ENCODE measurements around the gene GPR35.
"Not testable (repeated sequence)": the region's sequence is repeated elsewhere in the genome, so short reads cannot be mapped to it uniquely, and the experiment has no call there.

Gene GPR35

DNA sequence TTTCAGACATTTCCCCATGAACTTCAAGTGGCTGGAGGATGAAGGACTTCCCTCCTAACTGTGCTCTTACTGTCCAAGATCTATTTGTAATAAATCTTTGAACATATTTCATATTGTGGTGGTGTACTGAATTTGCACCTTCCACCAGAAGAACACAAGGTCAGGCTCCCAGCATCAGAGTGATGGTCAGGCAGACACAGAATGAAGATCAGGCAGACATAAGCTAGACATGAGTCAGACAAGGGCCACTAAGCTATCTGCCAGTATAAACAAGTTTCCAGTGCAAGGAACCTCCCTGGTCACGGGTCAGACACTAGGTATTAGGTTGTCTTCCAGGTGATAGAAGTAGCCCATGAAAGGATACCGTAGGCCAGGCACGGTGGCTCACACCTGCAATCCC, 37.4 kb downstream of the GPR35 start:
- DNase-seq (ENCODE audit: low read depth) = no peak

DNA sequence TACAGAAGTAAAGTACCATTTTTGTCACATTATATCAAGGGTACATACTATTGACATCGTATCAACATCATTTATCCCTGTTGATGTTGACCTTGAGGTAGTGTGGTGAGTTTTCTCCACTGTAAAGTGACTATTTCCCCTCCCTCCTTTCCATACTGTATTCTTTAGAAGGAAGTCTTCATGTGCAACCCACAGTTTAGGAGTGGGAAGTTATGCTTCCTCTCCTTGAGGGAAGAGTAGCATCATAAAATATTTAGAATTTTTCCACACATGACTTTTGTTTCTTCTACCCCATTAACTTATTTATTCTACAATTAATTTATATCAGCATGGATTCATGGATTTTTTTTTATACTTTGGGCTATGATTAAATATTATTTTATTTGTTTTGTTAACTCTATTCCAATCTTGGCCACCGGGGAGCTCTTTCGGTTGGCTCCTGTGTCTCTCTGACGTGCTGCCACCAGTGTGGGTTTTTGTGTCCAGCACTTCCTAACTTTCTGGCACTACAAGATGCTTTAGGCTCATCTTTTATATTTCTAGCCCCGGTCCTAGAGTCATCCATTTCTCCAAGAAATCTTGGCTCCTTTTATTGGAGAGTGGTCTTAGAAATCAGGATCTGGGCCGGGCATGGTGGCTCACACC, 38.4 kb downstream of the GPR35 start:
- no peak for DNase-seq (ENCODE audit: low read depth)

DNA sequence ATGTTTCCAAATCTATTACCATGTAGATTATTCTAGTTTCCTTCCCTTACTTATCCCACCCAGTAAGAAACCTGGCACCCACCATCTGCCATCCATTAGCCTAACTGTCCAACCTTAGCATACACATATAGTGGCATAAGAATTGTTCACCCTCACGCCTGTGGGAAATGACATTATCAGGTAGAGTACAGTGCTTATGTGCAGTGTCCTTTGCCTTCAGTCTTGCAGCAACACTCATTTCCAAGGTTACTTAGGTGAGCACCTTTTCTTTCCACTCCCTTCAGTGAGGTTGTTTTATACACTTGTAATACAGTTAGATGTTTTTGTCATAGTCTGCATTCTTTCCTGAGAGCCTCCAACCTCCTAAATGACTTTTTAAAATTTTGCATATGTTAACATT, 39.3 kb downstream of the GPR35 start:
- DNase-seq (ENCODE audit: low read depth) = no peak

DNA sequence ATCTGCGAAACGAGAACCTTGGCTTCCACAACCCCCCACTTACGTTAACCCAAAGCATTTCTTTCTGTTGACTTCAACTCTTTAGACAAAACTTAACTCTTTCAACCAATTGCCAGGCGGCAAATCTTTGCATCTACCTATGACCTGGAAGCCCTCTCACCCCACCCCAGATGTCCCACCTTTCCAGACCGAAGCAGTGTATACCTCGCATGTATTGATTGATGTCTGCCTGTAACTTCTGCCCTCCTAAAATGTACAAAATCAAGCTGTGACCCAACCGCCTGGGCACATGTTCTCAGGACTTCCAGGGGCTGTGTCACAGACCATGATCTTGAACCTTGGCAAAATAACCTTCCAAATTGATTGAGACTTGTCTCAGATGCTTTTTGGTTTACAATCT, 45.1 kb downstream of the GPR35 start:
- no peak for DNase-seq (ENCODE audit: low read depth)

DNA sequence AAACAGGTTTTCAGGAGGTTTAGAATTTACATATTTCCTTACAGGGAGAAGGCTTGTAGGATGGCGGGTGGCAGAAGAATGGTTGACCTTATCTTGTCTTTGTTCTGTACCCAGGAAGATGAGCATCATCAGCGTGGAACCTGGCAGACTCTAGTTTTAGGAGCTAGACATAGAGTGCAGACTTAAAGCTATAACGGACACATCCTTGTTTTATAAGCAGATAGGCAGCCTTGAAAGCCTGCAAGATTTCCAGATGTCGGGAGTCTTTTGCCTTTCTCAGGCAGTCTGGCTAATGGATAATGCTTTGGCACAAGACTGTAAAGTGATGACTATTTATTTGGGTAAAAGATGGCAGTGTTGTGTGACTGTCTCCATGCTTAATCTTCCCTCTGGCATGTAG, 45.7 kb downstream of the GPR35 start:
- no peak for DNase-seq (ENCODE audit: low read depth)

DNA sequence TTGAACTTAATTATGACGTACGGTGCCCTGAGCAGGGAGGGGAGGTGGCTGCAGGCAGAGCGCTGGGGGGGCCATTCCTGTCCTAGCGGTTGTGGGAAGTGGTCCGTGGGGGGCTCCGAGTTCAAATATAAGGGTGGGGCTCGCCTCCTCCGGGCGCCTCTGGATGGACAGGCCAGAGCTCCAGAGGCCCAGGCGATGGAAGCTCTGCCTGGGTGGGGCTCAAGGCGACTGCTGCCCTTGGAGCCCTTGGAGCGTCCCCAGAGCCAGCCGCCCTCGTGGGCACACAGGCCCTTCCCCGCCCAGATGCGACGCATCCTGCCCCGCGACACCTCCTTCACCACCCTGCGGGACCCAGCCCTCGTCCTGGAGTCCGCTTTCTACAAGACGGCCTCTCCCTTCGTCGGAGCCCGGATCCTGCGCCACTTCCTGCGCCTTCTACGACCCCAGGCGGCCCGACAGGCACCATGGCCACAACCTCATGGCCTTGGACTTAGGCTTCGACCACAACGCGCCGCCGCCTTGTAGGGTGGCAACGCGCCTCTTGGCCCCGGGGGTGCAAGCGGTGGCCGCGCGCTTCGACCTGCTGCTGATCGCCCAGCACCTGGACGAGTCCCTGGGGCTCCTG, 46.9 kb downstream of the GPR35 start:
- no peak for DNase-seq (ENCODE audit: low read depth)

DNA sequence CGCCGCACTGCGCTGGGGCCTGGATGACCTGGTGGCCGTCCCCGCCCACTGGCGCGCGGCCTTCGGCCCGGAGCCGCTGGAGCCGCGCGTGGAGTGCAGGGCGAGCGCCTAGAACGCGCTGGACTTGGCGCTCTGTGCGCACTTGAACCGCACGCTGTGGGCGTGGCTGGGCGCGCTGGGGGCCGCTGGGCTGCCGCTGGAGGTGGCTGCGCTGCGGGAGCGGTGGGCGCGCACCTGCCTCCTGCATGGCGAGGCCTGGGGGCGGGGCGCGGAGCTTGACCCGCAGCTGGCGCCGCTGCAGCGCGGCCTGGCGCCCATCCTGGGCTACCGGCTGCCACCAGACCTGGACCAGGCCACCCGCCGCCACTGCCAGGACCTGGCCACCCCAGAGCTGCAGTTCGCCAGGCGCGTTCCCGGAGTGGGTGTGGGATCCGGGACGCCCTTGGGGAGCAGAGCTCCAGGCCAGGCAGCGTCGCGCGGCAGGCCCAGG, 47.5 kb downstream of the GPR35 start:
- no peak for DNase-seq (ENCODE audit: low read depth)

DNA sequence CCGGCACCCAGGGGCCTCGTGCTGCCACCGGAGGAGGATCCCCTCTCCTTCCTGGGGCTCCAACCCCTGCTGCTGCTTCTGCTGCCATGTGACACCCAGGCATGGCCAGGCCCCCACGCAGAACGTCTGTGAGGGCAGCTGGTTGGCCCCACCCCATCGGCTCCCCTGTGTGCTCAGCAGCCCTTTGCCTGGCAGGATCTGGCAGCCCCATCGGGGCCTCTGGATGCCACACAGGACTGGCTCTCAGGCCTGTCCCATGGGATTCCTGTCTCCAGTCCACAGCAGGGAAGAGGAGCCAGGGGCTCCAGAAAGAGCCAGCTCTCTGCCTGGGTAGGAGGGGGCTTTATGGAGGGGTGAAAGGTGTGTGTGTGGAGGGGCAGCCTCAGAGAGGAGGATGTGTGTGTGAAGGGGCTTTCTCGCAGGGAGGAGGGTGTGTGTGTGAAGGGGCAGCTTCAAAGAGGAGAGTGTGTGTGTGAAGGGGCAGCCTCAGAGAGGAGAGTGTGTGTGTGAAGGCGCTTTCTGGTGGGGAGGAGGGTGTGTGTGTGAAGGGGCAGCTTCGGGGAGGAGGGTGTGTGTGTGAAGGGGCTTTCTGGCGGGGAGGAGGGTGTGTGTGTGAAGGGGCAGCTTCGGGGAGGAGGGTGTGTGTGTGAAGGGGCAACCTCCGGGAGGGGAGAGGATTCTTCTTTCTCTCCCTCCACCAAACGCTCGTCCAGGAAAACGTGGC, 49.3 kb downstream of the GPR35 start:
- DNase-seq (ENCODE audit: low read depth) = not testable (repeated sequence)

DNA sequence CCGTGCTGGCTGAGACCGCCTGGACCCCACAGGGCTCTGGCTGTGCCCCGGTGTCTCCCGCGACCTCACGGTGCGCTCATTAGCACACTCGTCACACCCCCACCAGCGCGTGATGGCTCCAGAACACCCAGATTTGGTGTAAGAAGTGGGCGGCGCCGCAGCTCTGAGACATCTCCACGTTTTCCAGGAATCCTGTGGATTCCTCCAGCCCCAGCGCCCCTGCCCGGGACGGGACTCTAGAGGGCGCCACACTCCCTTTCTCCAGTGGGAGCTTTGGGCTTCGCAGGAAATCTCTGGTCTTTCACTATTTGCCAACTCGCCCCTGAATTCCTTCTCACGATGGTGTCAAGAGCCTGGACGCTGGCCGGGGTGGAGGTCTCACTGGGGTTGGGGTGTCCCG, 50.1 kb downstream of the GPR35 start:
- DNase-seq (ENCODE audit: low read depth) = not testable (repeated sequence)

DNA sequence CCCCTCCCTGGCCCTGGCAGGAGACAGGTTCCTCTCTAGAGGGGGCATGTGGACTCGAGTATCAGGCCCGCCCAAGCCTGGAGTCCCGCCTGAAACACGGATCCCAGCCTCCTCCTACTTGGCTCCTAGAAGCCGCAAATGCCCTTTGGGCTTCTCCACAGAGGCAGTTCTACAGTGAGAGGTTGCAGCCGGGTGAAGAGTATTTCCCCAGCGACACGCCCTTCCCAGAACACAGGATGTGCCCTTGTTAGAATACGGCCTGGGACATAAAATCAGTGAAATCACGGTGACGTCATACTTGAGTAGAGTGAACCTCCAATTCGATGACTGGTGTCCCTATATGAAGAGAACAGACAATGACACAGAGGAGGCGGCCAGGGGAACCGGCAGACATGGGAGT, 52.8 kb downstream of the GPR35 start:
- DNase-seq (ENCODE audit: low read depth) = not testable (repeated sequence)

DNA sequence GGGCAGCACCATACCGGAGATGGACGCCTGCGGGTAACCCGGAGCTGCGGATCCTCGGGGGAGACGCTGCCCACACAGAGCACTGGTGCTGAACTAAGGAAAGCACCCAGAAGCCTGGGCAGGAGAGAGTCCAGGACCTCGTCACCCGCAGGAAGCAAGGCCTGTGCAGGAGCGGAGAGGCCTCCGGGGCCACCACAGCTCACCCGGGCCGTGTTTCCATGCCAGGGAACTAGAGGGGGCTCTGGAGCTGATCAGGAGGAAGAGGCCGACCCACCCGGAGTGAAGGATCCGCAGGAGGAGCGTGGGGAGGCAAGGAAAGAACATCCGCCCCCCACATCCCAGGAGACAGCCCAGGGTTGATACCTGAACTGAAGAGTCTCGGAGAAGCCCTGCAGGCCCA, 53.6 kb downstream of the GPR35 start:
- not testable (repeated sequence) for DNase-seq (ENCODE audit: low read depth)

DNA sequence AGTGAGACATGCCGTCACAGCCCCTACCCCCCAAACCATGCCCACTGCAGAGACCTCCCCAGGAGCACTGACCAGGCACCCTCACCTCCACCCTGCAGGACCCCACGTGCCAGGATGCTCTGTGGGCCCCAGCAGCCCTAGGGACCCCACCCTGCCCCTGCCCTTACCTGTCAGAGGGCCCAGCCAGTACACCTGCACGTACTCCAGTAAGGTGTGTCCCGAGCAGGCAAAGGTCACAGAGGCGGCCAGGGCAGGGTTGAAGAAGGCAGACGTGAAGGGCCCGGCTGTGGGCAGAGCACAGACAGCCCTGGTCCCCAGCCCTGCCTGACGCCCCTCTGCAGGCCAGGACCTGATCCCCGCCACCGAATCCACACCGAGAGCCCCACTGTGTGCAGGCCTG, 54.9 kb downstream of the GPR35 start:
- not testable (repeated sequence) for DNase-seq (ENCODE audit: low read depth)

All from stimulated activated CD8-positive, alpha-beta memory T cell treated with anti-CD3 and anti-CD28 coated beads, Interleukin-12 subunit alpha, Interleukin-12 subunit beta, amount 100 ng/mL, for 4 hours (primary cell).